ENCODE measurements around the gene SENP6.
"Not testable (repeated sequence)": the region's sequence is repeated elsewhere in the genome, so short reads cannot be mapped to it uniquely, and the experiment has no call there.

The SENP6 gene

GRCh38 chr6:75601304-75602245 lies at the start of gene SENP6:
Gene SENP6, plus strand, starts transcription at chr6:75601880. Its CDS starts 645 bp downstream, at chr6:75602525.
- peak; percentile 29 to 45 for DNase-seq (ENCODE audit: low read depth in 2 of 2)

GRCh38 chr6:75556240-75556639 lies 45.4 kb upstream of the SENP6 start:
- DNase-seq (ENCODE audit: low read depth in 2 of 2): no peak

GRCh38 chr6:75557068-75557467 lies 44.6 kb upstream of the SENP6 start:
- no peak for DNase-seq (ENCODE audit: low read depth in 2 of 2)

- no peak for DNase-seq (ENCODE audit: low read depth in 2 of 2)
These were observed 38.6 kb upstream of the SENP6 start for GRCh38 chr6:75563032-75563431.

- no peak for DNase-seq (ENCODE audit: low read depth in 2 of 2)
These were observed 35.4 kb upstream of the SENP6 start for GRCh38 chr6:75566137-75566767.

GRCh38 chr6:75568100-75568499 lies 33.6 kb upstream of the SENP6 start:
- no peak for DNase-seq (ENCODE audit: low read depth in 2 of 2)

- no peak for DNase-seq (ENCODE audit: low read depth in 2 of 2)
These were observed 32.7 kb upstream of the SENP6 start for GRCh38 chr6:75568965-75569364.

GRCh38 chr6:75570671-75571070 lies 31.0 kb upstream of the SENP6 start:
- DNase-seq (ENCODE audit: low read depth in 2 of 2): not testable (repeated sequence)

- DNase-seq (ENCODE audit: low read depth in 2 of 2): no peak
These were observed 29.6 kb upstream of the SENP6 start for GRCh38 chr6:75572072-75572471.

- DNase-seq (ENCODE audit: low read depth in 2 of 2): no peak
These were observed 21.7 kb upstream of the SENP6 start for GRCh38 chr6:75579951-75580350.

GRCh38 chr6:75581231-75581630 lies 20.4 kb upstream of the SENP6 start:
- no peak for DNase-seq (ENCODE audit: low read depth in 2 of 2)

- not testable (repeated sequence) for DNase-seq (ENCODE audit: low read depth in 2 of 2)
These were observed 17.1 kb upstream of the SENP6 start for GRCh38 chr6:75584552-75584951.

- DNase-seq (ENCODE audit: low read depth in 2 of 2): no peak
These were observed 12.7 kb upstream of the SENP6 start for GRCh38 chr6:75588948-75589347.

- no peak for DNase-seq (ENCODE audit: low read depth in 2 of 2)
These were observed 11.3 kb upstream of the SENP6 start for GRCh38 chr6:75590370-75590769.

GRCh38 chr6:75596380-75596779 lies 5.3 kb upstream of the SENP6 start:
- not testable (repeated sequence) for DNase-seq (ENCODE audit: low read depth in 2 of 2)

GRCh38 chr6:75600768-75601167 lies 912 bp upstream of the SENP6 start:
- no peak for DNase-seq (ENCODE audit: low read depth in 2 of 2)

- DNase-seq (ENCODE audit: low read depth in 2 of 2): peak; percentile 3 to 40
These were observed 796 bp downstream of the SENP6 start for GRCh38 chr6:75602246-75603105.

GRCh38 chr6:75603106-75603420 lies 1.4 kb downstream of the SENP6 start:
- no peak for DNase-seq (ENCODE audit: low read depth in 2 of 2)

- no peak for DNase-seq (ENCODE audit: low read depth in 2 of 2)
These were observed 2.6 kb downstream of the SENP6 start for GRCh38 chr6:75604294-75604693.

GRCh38 chr6:75605635-75606034 lies 4.0 kb downstream of the SENP6 start:
- DNase-seq (ENCODE audit: low read depth in 2 of 2): no peak

- no peak for DNase-seq (ENCODE audit: low read depth in 2 of 2)
These were observed 6.6 kb downstream of the SENP6 start for GRCh38 chr6:75608304-75608703.

- no peak for DNase-seq (ENCODE audit: low read depth in 2 of 2)
These were observed 7.4 kb downstream of the SENP6 start for GRCh38 chr6:75608956-75609533.

Data from stimulated activated CD4-positive, alpha-beta T cell treated with anti-CD3 and anti-CD28 coated beads, Interleukin-1b, Interleukin-23, amount 100 ng/mL, for 1 hour (primary cell).